H54 (cell line): ENCODE data around the gene EPHA8.

Experiments used
- DNase-seq: peaks from one replicate; pipeline ENCODE4 v3.0.0; 2011; ENCODE audit warnings: low spot score, mixed read lengths; ENCODE audit not compliant: insufficient read length
- FAIRE-seq: peaks from 3 replicates; lab custom pipeline; 2011; peaks lifted over from hg19 to GRCh38; lab: Jason Lieb, UNC
- POLR2A ChIP-seq: IDR thresholded peaks from 2 replicates; pipeline ENCODE4 v1.6.1; 2011; ENCODE audit warnings: low read depth, mild to moderate bottlenecking, low read length

The EPHA8 gene

DNA sequence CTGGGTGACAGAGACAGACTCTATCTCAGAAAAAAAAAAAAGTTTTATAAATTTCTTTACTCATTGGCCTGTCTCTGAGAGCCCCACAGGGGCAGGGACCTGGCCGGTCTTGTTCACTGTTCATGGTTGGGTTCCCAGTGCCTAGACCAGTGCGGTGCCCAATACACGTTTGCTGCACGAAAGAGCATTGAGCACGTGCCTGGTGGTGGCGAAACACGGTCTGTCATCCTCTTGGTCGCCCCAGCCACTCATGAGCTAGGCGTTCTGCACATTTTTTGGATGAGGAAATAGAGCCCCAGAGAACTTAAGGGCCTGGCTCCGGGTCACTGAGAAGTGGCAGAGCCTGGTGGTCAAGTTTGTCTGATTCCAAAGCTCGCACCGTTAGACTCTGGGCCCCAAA lies 18.7 kb upstream of the EPHA8 start:
- DNase-seq (no peak), FAIRE-seq (no peak)
- TF ChIP-seq POLR2A: no peak

- no peak for TF ChIP-seq POLR2A
- no peak for FAIRE-seq
- no peak for DNase-seq
Observed at GRCh38 chr1:22545141-22545540, 18.1 kb upstream of the EPHA8 start.

DNA sequence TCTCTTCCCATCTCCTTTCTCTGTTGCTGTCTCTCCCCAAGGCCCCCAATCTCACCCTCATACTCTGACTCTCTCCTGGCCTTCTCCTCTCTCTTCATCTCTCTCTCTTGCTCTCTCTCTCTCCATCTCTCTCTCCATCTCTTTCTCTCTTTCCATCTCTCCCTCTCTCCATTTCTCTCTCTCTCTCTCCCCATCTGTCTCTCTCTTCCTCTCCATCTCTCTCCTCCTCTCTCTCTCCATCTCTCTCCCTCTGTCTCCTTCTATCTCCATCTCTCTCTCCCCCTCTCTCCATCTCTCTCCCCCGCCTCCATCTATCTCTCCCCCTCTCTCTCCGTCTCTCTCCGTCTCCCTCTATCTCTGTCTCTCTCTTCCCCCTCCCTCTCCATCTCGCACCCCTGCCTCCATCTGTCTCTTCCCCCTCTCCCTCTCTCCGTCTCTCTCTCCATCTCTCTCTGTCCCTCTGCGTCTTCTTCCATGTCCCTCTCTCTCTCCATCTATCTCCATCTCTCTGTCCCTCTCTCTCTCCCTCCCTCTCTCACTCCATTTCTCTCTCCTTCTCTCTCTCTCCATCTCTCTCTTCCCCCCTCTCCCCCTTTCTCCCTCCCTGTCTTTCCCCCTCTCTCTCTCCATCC lies 16.0 kb upstream of the EPHA8 start:
- no peak for FAIRE-seq
- DNase-seq: no peak

DNA sequence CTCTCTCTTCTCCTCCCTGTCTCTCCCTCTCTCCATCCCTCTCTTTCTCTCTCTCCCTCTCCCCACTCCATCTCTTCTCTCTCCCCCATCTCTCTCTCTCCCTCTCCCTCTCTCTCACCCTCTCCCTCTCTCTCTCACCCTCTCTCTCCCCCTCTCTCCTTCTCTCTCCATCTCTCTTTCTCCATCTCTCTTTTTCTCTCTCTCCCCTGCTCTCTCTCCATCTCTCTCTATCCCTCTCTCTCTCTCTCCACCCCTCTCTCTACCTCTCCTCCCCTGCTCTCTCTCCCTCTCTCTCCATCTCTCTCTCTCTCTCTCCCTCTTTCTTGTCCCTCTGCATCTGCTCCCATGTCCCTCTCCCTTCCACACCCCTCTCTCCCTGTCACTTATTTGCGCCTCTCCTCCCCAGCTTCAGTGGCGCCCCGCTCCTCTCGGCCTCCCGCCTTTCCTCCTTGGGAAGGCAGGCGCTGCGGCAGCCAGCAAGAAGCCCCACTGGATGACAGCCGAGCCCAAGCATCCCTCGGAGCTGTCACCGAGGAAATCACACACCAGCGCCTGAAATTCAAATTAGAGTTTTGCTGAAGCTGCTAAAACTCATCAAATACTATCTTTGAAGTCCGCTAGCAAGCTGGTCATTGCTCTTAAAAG lies 15.3 kb upstream of the EPHA8 start:
- DNase-seq (no peak), FAIRE-seq (no peak)
- no peak for TF ChIP-seq POLR2A

More for the DNA sequence above, 16.0 kb upstream of the EPHA8 start:
- TF ChIP-seq POLR2A: no peak

DNA sequence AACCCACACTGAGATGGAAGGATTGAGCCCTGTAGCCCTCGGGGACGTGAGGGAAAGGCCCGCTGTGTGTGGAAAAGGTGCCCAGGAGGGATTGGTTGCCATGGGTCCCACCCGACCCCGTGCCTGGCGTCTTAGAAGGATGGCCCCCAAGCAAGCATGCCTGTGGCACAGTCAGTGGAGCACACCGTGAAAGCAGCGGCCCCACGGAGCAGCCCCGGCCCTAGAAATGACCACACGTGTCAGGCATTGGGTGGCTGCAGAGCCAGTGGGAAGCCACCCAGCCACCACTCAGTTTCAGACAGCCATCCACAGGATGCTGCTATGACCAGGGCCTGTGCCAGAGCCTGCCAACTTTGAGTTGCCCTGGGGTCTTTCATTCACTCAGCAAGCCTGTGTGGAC lies 13.3 kb upstream of the EPHA8 start:
- TF ChIP-seq POLR2A: no peak
- no peak for FAIRE-seq
- DNase-seq: no peak

DNA sequence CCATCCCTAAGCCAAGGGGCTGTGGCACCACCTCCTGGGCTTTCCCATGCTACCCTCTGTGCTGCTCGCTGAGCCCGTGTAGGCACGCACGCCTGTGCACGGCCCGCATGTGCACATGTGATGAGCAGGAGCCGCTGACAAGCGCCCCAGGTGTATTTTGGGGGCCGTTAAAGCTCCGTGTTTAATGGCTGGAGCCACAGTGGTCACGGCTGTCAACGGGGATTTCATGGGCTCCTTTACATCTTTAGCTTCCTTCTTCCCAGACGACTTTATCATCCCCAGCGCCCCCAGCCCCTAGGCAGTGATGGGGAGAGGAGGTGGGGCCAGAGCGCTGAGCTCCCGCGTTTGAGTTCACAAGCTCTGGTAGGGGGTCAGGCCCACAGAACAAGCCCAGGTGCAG lies 11.7 kb upstream of the EPHA8 start:
- no peak for TF ChIP-seq POLR2A
- no peak for FAIRE-seq
- no peak for DNase-seq

GRCh38 chr1:22552021-22552420 lies 11.3 kb upstream of the EPHA8 start:
- FAIRE-seq: no peak
- no peak for DNase-seq
- no peak for TF ChIP-seq POLR2A

DNA sequence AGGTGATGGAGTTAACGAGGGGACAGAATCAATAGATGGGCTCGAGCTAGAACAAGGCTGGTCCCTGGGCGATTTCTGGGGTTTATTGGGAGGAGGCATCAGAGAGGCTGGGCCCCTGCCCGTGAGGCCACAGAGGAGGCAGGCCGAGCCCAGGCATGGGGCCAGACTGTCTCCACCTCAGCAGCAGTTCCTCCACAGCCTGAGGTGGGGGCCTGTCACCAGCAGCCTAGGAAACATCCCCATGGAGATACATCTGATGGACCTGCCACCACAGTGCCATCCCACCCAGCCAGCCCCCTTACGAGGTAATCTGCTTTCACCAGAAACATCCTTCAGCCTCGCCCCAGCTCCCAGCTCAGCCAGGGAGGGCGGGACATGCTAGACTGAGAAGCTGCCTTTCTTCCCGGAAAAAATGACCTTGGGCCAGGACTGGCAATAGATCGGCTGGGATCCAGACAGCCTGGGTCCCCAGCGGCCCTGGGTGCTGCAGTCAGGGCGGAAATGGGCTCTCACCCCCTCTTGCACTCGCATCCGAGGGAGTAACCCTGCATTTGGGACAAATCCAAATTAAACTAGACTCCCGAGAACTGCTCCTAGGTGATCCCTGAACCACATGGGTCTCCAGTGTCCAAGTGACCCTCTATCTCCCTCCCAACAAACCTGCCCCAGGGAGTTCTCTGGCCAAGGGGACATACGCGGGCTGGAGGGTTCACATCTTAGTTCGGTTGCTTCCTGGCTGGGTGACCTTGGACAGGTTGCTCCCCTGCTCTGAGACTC lies 10.0 kb upstream of the EPHA8 start:
- DNase-seq (no peak), FAIRE-seq (no peak)
- no peak for TF ChIP-seq POLR2A

DNA sequence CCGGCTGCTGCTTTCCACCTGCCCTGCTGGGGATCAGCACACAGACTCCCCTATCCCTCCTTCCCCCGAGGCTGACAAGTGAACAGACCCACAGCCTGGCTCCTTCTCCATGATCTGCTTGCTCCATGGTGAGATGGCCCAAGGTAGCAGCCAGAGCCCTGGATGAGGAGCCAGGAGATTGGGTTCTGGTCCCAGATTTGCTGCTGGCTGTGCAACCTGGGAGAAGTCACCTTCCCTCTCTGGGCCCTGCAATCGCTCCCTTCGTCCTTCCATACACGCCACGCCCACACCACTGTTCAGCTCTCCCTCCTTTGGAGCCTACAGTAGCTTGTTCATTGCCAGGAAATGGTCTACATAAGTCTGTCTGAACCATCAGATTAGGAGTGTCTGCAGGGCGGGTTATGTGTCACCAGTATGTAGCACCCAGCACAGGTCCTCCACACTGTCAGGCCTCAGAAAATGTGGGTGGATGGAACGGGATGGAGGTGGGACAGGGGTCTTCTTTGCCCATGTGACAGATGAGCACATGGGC lies 9.2 kb upstream of the EPHA8 start:
- DNase-seq (no peak), FAIRE-seq (no peak)
- no peak for TF ChIP-seq POLR2A

DNA sequence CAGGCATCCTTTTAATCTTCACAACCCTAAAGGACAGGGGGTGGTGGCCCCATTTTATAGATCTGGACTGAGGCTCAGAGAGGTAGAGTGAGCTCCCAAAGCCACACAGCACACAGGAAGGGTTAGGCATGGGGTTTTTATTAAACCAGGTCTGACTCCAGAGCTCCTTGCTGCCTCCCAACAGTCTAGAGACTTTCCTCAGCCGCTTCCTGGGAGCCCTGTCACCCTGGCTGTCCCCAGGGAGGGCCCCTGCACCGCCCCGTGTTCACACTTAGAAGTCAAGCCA lies 8.0 kb upstream of the EPHA8 start:
- FAIRE-seq (no peak), DNase-seq (no peak)
- TF ChIP-seq POLR2A: no peak

DNA sequence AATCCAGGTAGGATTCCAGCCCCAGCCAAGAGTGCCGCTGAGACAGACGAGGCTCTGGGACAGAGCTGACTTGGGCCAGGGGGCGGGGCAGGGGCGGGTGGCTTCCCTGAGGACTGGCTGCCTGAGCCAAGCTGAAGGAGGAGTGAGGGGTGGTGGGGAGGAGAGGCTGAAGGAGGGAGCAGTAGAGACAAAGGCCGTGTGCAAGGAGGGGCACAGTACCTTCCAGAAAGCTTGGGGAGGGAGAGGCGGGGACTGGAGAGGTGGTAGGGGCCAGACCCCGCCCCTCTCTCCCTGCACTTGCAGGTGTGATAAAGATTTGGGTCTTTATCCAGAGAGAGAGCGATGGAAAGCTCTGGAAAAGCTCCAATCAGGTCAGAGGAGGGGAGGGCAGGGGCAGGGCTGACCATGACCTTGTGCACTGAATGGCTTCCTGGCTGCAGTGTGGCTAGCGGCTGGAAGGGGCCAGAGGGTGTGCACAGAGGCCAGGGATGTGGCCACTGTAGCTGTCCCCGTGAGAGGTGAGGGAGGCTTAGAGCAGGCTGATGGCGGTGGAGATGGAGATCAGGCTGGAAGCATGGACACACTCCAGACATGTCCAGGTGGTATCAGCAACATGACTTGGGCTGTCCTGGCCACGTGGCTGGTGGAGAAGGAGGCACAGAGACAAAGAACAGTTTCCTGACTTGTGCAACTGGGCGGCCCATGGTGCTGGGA lies 6.7 kb upstream of the EPHA8 start:
- FAIRE-seq (no peak), DNase-seq (no peak)
- TF ChIP-seq POLR2A: no peak

GRCh38 chr1:22557341-22557950 lies 5.8 kb upstream of the EPHA8 start:
- no peak for TF ChIP-seq POLR2A
- DNase-seq (no peak), FAIRE-seq (no peak)

GRCh38 chr1:22563671-22564602 lies 648 bp downstream of the EPHA8 start:
- DNase-seq (no peak), FAIRE-seq (no peak)
- TF ChIP-seq POLR2A: no peak
